OCI-M2 (cell line): ENCODE data around the gene TTPAL.

Experiments
- DNase-seq: peaks from one replicate; lab custom pipeline; 2025; ENCODE audit not compliant: unreplicated experiment; lab: John Stamatoyannopoulos, UW

TTPAL gene

GRCh38 chr20:44533928-44534327 is 58.3 kb downstream of the TTPAL start:
- DNase-seq, result no peak

GRCh38 chr20:44536175-44536574 is 60.5 kb downstream of the TTPAL start:
- DNase-seq, result no peak

GRCh38 chr20:44537993-44538392 is 62.3 kb downstream of the TTPAL start:
- no peak for DNase-seq

GRCh38 chr20:44540834-44541233 is 65.2 kb downstream of the TTPAL start:
- DNase-seq, result no peak

GRCh38 chr20:44541992-44542391 is 66.3 kb downstream of the TTPAL start:
- DNase-seq, result no peak

- DNase-seq, result no peak
Observed at GRCh38 chr20:44542890-44543289, 67.2 kb downstream of the TTPAL start.

GRCh38 chr20:44543358-44543757 is 67.7 kb downstream of the TTPAL start:
- DNase-seq, result no peak
